Measurements from ENCODE around the gene WWC1.

WWC1 gene

DNA sequence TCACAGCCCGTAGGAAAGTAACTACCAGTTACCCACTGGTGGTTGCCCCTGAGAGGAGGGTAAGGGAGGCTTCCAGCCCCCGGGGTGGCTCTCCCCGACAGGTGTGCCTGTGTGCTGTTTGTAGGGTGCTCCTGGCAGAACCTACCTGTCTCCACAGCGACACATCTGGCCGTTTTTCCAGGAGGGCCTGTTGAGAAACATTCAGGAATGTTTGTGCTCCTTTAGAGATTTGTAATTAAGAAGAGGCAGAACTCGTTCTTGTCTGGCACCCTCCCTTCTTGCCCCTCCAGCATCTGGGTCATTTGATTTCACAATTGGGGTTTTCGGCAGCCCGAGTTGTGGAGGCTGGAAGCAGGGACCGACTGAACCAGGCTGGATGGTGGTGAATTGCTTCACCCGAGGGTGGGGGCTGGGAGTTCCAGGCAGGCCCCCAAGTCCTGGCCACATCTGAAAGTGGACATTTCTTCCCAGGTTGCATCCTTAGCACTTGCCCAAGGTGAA, 74.2 kb downstream of the WWC1 start:
- no peak for DNase-seq

DNA sequence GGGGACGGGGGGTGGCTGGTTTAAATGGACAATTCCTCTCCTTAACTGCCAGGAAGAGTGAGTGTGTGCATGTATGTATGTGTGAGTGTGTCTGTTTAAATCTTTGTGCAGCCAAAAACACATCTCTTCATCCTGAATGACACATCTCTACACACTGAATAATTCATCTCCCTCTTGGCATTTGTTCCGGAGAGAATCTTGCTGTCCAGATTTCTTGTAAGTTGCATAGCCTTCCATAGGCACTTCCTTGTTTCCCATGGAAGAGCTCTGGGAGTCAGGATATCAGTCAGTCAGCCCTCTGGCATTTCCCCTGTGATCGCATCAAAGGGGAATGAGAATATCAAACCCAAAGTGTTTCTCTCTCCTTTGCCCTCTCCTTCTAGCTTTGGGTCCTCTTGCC, 74.7 kb downstream of the WWC1 start:
- DNase-seq, result no peak

- no peak for DNase-seq
Observed at GRCh38 chr5:168368854-168369253, 77.4 kb downstream of the WWC1 start.

DNA sequence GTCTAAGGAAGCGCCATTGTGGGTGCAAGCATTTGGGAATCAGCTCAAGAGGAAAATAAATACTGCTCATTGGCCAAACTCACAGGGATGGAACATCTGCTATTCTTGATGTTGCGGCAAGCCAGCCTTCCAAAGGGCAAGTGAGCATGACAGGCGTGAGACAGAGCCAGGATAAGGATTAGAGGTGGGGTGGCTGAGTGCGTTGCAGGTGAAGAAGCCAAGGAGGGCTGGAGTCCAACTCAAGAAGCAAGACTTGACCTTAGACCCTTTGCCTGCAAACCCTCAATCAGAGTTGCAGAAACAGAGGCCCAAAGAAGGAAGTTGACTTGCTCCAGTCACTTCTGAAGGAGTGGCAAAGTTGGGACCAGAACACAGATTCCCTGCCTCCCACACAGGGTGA, 79.4 kb downstream of the WWC1 start:
- no peak for DNase-seq

DNA sequence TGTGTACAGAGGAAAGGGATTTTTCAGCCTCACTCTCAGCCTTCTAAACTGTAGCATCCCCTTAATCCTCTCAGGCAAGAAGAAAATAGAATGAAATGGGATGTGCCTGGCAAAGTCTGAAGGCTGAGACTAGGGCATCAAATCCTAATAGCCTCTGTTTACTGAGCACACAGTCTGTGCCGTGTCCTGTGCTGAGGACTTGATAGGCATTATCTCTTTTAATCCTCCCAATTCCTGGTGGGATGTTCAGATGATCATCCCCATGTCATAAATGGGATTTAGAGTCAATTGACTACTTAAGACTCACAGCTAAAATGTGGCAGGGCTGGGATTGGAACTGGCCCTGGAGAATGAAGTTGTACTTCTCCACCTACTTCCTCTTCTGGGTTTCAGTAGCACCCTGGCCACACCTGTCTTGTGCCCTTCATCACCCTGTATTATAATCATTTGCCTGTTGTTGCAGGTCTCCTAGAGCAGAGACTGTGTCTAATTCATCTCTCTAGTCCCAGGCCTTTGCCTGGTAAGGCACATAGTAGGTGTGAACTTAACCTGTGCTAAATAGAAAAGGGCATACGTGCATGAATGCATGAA, 81.0 kb downstream of the WWC1 start:
- DNase-seq, result no peak

GRCh38 chr5:168374532-168374931, 83.1 kb downstream of the WWC1 start:
- no peak for DNase-seq

- no peak for DNase-seq
Observed at GRCh38 chr5:168375214-168375613, 83.8 kb downstream of the WWC1 start.

DNA sequence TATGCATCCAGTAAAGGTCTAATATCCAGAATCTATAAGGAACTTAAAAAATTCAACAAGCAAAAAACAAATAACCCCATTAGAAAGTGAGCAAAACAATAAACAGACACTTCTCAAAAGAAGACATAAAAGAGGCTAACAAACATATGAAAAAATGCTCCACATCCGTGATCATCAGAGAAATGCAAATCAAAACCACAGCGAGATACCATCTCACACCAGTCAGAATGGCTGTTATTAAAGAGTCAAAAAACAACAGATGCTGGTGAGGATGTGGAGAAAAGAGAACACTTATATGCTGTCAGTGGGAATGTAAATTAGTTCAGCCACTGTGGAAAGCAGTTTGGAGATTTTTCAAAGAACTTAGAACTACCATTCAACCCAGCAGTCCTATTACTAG, 86.1 kb downstream of the WWC1 start:
- DNase-seq, result no peak

DNA sequence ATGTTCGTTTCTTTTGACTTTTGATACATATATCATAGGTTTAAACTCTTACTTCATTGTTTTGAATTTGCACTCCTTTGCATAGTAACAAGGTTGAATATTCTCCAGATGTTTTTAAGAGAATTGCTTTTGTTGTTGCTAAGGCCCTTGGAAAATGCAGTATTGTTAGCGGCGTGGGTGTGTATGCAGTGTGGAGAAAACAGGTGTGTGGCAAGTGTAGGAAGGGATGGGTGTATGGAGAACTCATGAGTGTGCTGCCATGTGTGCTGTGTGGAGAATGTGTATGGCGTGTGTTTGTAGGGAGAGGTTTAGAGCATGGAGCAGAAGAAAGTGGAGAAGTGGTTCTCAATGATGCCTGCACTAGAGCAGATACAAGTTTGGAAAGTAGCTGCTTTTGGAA, 87.3 kb downstream of the WWC1 start:
- DNase-seq, result no peak

- DNase-seq, result no peak
Observed at GRCh38 chr5:168382421-168382820, 91.0 kb downstream of the WWC1 start.

DNA sequence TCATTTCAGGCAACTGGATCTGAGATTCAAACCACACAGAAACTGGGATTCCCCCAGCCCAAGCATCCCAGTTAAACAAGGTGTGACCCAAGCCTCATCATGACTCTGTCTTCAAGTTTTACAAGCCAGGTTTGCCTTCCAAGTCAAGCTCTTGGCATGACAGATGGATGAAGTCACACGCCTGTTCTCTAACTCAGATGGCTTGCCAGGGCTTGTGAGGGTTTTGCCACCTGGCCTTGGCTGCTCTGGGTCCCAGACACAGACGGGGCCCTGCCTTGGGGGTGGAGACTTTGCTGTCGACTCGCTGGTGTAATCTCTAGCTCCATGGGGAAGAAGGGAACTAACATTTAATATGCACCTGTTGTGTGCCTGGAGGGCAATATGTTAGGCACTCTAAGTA, 99.0 kb downstream of the WWC1 start:
- no peak for DNase-seq

DNA sequence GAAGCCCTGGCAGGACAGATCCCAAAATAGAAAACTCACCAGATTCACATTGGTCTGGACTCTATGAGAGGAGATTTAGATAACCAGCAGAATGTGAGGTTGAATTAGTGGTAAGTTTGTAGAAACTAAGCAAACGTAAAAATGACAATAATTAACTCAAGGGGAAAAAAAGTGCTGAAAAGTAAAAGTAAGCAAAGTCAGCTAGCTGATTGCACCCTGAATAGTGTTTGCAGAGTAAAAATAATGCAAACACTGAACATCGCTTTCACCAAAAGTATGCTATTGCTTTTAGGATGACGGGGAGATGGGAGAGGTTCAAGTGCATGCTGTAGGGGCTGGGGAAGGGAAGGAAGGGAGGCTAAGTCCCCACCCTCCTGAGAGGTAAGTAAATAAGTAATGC, 102.3 kb downstream of the WWC1 start:
- no peak for DNase-seq

DNA sequence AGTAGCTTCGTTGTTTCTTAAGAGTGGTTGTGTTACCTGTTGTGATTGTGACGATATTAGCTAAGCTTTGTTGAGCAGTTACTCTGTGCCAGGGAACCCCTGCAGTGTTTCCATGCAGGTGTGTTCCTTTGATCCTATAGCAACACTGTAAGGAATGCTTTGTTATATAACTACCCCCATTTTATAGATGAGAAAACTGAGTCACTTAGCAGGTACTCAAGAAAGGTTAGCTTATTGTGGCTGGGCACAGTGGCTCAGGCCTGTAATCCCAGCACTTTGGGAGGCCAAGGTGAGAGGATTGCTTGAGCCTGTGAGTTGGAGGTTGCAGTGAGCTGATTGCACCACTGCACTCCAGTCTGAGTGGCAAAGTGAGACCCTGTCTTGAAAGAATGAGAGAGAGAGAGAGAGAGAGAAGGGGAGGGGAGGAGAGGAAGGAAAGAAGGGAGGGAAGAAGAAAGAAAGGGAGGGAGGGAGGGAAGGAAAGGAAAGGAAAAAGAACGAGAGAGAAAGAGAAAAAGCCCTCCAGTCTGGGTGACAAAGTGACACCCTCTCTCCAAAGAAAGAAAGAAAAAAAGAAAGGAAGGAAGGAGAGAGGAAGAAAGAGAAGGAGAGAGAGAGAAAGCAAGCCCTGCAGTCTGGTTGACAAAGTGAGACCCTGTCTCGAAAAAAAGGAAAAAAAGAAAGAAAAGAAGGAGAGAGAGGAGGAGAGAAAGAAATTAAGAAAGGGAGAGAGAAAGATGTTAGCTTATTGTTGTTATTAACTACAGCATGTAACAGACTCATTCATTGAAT, 109.2 kb downstream of the WWC1 start:
- no peak for DNase-seq

DNA sequence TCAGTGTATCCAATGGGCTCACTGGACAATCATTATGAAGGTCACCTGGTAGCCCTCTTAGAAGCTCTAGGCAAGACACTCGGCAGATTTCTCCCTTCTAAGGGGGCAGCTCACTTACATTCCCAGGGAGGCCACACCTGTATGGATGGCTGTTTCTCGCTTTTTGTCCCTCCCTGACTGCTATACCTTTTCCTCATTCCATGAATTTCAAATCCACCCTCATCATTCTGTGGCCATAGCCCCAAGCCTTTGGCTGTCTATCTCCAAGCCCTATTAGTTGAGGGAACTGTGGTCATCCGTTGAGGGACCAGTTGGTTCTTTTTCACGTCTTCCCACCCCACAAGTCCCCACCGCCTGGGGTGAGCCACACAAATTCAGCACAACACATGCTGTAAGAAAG, 109.8 kb downstream of the WWC1 start:
- no peak for DNase-seq

- DNase-seq, result no peak
Observed at GRCh38 chr5:168401880-168402279, 110.4 kb downstream of the WWC1 start.

- DNase-seq, result no peak
Observed at GRCh38 chr5:168404365-168404764, 112.9 kb downstream of the WWC1 start.

GRCh38 chr5:168407211-168407610, 115.8 kb downstream of the WWC1 start:
- no peak for DNase-seq

- no peak for DNase-seq
Observed at GRCh38 chr5:168408561-168409305, 117.3 kb downstream of the WWC1 start.

DNA sequence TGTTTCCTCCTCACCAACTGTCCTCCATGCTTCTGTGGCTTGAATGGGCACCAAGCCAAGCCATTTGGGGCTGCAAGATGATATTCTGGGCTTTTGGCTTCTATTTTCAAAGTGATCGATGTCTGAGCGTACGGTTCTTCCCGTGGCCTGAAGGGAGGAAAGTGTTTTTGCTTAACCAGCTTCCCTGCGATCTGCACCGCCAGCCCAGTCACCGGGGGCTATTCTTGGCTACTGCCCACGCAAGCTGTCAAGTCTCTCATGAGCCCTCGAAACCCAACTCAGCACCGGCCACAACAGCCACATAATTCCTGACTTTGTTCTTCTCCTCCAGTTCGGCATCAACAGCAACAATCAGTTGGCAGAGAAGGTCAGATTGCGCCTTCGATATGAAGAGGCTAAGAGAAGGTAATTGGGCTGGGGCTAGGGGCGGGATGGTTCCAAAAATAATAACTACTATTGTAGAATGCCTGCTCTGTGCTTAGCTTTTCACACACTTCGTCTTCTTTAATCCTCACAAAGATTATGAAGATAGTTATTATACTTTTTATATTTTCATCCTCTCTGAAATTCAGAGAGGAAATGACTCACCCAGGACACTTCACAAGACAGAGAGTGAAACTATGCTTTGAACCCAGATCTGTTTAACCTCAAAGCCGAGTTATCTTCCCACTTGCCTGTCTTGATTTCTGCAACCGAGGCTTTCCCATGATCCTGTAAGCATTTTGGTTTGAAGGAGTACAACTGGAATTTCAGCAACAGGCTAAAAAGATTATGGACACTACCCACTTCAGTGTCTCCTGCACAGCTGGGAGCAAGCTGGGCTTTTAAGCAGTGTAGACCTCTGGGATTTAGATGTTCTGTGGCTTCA, 118.4 kb downstream of the WWC1 start:
- DNase-seq, result no peak

DNA sequence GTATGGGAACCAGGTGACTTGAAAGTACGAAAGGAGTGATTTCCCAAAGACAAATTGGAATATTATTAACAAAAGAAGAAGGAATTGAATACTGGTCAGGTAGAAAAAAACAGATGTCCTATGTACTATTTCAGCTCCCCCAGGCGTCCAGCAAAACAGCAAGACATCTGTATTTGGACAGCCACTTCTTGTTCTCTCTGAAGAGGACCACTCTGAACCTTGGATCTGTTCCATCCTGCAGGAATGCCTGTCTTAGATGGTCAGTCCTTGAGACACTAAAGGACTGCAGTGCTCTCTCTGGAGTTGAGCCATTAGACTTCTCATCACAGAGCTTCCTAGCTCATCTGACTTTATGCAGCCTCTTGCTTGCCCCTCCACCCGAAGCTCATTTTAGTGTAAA, 120.4 kb downstream of the WWC1 start:
- no peak for DNase-seq

DNA sequence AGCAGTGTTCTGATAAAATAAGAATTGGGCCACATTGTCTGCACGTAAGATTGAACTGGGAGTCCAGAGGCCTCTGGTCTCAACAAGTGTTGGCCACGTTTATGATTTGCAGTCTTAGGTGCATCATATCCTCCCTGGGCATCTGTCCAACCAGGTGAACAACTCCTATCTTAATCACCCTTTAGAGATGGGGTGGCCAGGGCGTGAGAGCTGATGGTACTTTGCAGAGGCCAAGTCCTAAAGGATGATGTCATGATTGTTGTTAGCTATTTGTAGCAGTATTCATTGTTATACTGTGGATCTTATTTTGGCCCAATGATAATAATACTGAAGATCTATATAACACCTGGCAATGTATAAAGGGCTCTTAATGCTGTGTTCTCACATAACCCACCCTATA, 121.6 kb downstream of the WWC1 start:
- no peak for DNase-seq

DNA sequence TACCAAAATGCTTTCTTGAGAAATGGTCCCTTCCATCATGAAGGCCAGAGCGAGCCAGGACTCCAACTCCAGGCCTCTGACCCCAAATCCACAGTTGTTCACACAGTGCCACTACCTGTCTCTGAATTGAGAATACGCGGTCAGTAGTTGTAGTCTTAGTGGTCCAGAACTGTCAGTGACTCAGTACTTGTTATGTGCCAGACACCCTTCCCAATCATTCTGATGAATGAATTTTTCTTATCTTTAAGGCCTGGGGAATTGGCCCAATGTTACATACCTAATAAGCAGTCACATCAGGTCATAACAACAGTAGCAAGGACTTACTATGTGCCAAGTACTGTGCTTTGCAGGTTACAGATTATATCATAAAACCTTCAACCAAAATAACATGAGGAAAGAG, 122.2 kb downstream of the WWC1 start:
- DNase-seq, result no peak

DNA sequence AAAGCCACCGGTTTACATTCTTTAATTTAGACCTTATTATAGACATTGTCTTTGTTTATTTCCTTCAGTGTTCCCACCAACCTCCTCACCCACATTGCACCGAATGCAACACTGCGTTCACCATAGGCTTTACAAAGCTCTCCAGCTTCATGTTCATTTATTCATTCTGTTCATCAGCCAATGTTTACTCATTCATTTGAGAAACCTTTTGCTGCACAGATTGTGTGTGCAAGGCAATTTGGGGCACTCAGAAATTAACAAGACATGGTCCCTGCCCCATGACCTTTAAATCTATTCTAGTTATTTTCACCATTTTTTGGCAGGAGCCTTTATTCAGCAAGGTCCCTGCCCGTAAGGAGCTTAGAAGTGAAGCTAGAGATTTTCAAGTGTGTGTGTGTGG, 124.0 kb downstream of the WWC1 start:
- DNase-seq, result no peak
